Lower leg skin (tissue), 4 donors: ENCODE data around the gene KPNA2. TPM values are rescaled to one million over a fixed set of nuclear protein-coding genes. Genes with fewer than 3 reads are reported as not detected.
"Not testable (repeated sequence)": the region's sequence is repeated elsewhere in the genome, so short reads cannot be mapped to it uniquely, and the experiment has no call there.

Source experiments
- DNase-seq, 2 donors: peaks; one replicate each; pipeline ENCODE4 v3.0.0-alpha.2; 2019; ENCODE audit warnings: low spot score in 2 of 2
- H3K4me3 ChIP-seq: fragments of 200-600 bp; sonication (generic); 2 replicates; pipeline ENCODE4 v1.5.1; 2017; ENCODE audit warnings: mild to moderate bottlenecking, low read depth; ENCODE audit not compliant: poor library complexity, severe bottlenecking
- CTCF ChIP-seq, 3 donors: fragments of 450-650 bp; IDR thresholded peaks; one replicate each; pipeline ENCODE4 v1.5.1; 2016; ENCODE audit warnings: antibody characterized with exemption in 3 of 3, mild to moderate bottlenecking in 3 of 3, moderate library complexity in 2 of 3
- POLR2A ChIP-seq, 2 donors: fragments of 450-650 bp; IDR thresholded peaks; one replicate each; pipeline ENCODE4 v1.6.1; 2016 to 2017; ENCODE audit warnings: antibody characterized with exemption in 2 of 2, mild to moderate bottlenecking in 1 of 2, moderate library complexity in 1 of 2
- WGBS, 2 donors: methylation state at CpG; one replicate each; pipeline ENCODE4 v1.1.5; 2018; 5-methylcytosine and 5-hydroxymethylcytosine counted together
- intact Hi-C: fragments of 100-400 bp; cut with DNase I; formaldehyde crosslinking; loops from one replicate; pipeline ENCODE4 v1.15.0; 2023; ENCODE audit warnings: low total_unique reads
- total RNA-seq, 4 donors: library from RNA; depleted of rRNA; stranded (reverse); fragments of >200 nt; gene quantifications; one replicate each; pipeline ENCODE4 v1.1.0, GENCODE V29; 2016

KPNA2 gene
- total RNA-seq, 4 donors from 2014 or later: 10.6 to 29.7 (median 16.4) TPM

GRCh38 chr17:68019336-68019674 is 16.2 kb upstream of the KPNA2 start:
- TF ChIP-seq POLR2A (IDR thresholded peaks at IDR 0.05) (no peak), CTCF (IDR thresholded peaks at IDR 0.05) (no peak)
- intact Hi-C loops: no loop called here
- no peak for DNase-seq
- 66 to 73% methylated on average over 9 of the region's 9 CpGs for WGBS, 2 donors
- no peak overlapping the region for H3K4me3 ChIP-seq

GRCh38 chr17:68019675-68020408 is 15.7 kb upstream of the KPNA2 start:
- peak; percentile 96 to 100 for DNase-seq
- intact Hi-C loops: no loop called here
- WGBS, 2 donors: 0 to 1% methylated on average over 27 to 44 of the region's 51 CpGs
- H3K4me3 ChIP-seq: peak overlapping the region; percentile 32
- no peak for TF ChIP-seq POLR2A (IDR thresholded peaks at IDR 0.05)
- peak in 1 of 3 donors; percentile 85 for TF ChIP-seq CTCF (IDR thresholded peaks at IDR 0.05)

- WGBS, 2 donors: 0 to 1% methylated on average over 12 of the region's 12 CpGs
- TF ChIP-seq CTCF (IDR thresholded peaks at IDR 0.05) (no peak), POLR2A (IDR thresholded peaks at IDR 0.05) (no peak)
These were observed 15.2 kb upstream of the KPNA2 start for GRCh38 chr17:68020409-68020756.

GRCh38 chr17:68020791-68021190 is 14.7 kb upstream of the KPNA2 start:
- DNase-seq, H3K4me3 ChIP-seq, intact Hi-C loops: not testable (repeated sequence)
- 77 to 78% methylated on average over 13 of the region's 13 CpGs for WGBS, 2 donors

More at GRCh38 chr17:68020409-68020756, 15.2 kb upstream of the KPNA2 start:
- DNase-seq: no peak
- peak overlapping the region; percentile 32 for H3K4me3 ChIP-seq
- intact Hi-C loops: no loop called here

GRCh38 chr17:68021963-68022362 is 13.6 kb upstream of the KPNA2 start:
- 91% methylated on average over 8 of the region's 8 CpGs for WGBS, 2 donors
- intact Hi-C loops: no loop called here
- TF ChIP-seq POLR2A (IDR thresholded peaks at IDR 0.05) (no peak), CTCF (IDR thresholded peaks at IDR 0.05) (no peak)
- DNase-seq: no peak
- no peak overlapping the region for H3K4me3 ChIP-seq

- intact Hi-C loops, DNase-seq, H3K4me3 ChIP-seq: not testable (repeated sequence)
- WGBS, 2 donors: 95 to 96% methylated on average over 15 of the region's 15 CpGs
These were observed 13.0 kb upstream of the KPNA2 start for GRCh38 chr17:68022547-68022946.
